Upper lobe of left lung (tissue), 4 donors: ENCODE measurements around the gene TENM4.

Experiments
- EP300 ChIP-seq, 4 donors: sonication (generic); formaldehyde crosslinking; IDR thresholded peaks; one replicate each; pipeline ENCODE4 v1.5.1; 2017; ENCODE audit warnings: antibody characterized with exemption in 4 of 4, control low read depth in 2 of 4
- POLR2A ChIP-seq, 4 donors: fragments of 450-650 bp; IDR thresholded peaks; one replicate each; pipeline ENCODE4 v1.5.1; 2016 to 2017; ENCODE audit warnings: antibody characterized with exemption in 4 of 4, mild to moderate bottlenecking in 2 of 4
- POLR2AphosphoS5 ChIP-seq, 2 donors: sonication (generic); formaldehyde crosslinking; IDR thresholded peaks; one replicate each; pipeline ENCODE4 v1.5.1; 2017; ENCODE audit warnings: antibody characterized with exemption in 2 of 2
- TF ChIP-seq, protein P1 (sequence below), 6 experiments: fragments of 450-650 bp in 4 of 6; fragments of 200-600 bp in 2 of 6; sonication (generic) in 2 of 6; IDR thresholded peaks; one replicate each; pipeline ENCODE4 v1.5.1; 2016 to 2019; ENCODE audit warnings: antibody characterized with exemption in 6 of 6

DNA sequence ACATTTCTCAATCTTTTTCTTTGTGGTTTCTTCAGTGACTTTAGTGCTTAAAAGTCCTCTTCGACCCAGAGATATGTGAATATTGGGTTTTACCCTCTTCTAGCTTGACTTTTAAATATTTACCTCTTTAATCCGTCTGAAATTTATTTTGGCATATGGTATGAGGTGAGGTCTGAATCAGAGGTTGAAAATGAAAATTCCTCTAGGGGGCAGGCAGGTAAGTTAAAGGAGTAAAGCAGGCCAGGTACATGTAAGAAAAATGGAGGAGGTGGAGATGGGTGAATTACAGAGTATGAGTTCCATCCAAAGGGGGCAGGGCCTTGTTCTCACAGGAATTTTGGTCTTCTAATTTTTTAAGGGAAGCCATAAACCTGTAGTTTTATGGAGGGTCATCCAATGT, 602.4 kb downstream of the TENM4 start:
- TF ChIP-seq, protein P1, sequence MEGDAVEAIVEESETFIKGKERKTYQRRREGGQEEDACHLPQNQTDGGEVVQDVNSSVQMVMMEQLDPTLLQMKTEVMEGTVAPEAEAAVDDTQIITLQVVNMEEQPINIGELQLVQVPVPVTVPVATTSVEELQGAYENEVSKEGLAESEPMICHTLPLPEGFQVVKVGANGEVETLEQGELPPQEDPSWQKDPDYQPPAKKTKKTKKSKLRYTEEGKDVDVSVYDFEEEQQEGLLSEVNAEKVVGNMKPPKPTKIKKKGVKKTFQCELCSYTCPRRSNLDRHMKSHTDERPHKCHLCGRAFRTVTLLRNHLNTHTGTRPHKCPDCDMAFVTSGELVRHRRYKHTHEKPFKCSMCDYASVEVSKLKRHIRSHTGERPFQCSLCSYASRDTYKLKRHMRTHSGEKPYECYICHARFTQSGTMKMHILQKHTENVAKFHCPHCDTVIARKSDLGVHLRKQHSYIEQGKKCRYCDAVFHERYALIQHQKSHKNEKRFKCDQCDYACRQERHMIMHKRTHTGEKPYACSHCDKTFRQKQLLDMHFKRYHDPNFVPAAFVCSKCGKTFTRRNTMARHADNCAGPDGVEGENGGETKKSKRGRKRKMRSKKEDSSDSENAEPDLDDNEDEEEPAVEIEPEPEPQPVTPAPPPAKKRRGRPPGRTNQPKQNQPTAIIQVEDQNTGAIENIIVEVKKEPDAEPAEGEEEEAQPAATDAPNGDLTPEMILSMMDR (IDR thresholded peaks at IDR 0.05): peak in 1 of 6 experiments; percentile 12
- TF ChIP-seq POLR2A (IDR thresholded peaks at IDR 0.05): no peak
- TF ChIP-seq EP300 (IDR thresholded peaks at IDR 0.05): no peak
- TF ChIP-seq POLR2AphosphoS5 (IDR thresholded peaks at IDR 0.05): no peak
